ENCODE data around the gene BCAS1. TPM values are rescaled to one million over a fixed set of nuclear protein-coding genes. Genes with fewer than 3 reads are reported as not detected.
A peak's percentile ranks its signal among the peaks of the same experiment; 100 is the strongest.

Gene BCAS1
- total and polyA plus RNA-seq, 3 donors from 2014 or later, result 2.4 to 8.8 (median 3.3) TPM

- peaks cover 11% of the 10 kb centered on the region for H3K4me1 ChIP-seq
Measured at GRCh38 chr20:53941680-53942471, 128.5 kb downstream of the BCAS1 start.

GRCh38 chr20:53940907-53941545, 129.4 kb downstream of the BCAS1 start:
- H3K9me3 ChIP-seq, result no peaks in the 10 kb centered on the region
- no peak overlapping the region for H3K4me3 ChIP-seq
- WGBS, 2 donors, result 49 to 51% methylated on average over 6 of the region's 6 CpGs
- TF ChIP-seq CTCF (IDR thresholded peaks at IDR 0.05) (no peak), POLR2A (IDR thresholded peaks at IDR 0.05) (no peak)
- intact Hi-C loops (cut with DNase I; ENCODE audit: low total_unique reads), result no loop called here
- peaks cover 11% of the 10 kb centered on the region for H3K4me1 ChIP-seq
- H3K27ac ChIP-seq, result peak overlapping the region in 1 of 2 donors; percentile 37
- no peaks in the 10 kb centered on the region for H3K27me3 ChIP-seq
- H3K36me3 ChIP-seq (ENCODE audit: low read depth, missing control alignments), result no peaks in the 10 kb centered on the region
- DNase-seq, result no peak

More at GRCh38 chr20:53941680-53942471, 128.5 kb downstream of the BCAS1 start:
- H3K36me3 ChIP-seq (ENCODE audit: low read depth, missing control alignments), result no peaks in the 10 kb centered on the region
- TF ChIP-seq POLR2A (IDR thresholded peaks at IDR 0.05) (no peak), CTCF (IDR thresholded peaks at IDR 0.05) (no peak)
- no peaks in the 10 kb centered on the region for H3K27me3 ChIP-seq
- 69 to 76% methylated on average over 7 of the region's 7 CpGs for WGBS, 2 donors
- no peak overlapping the region for H3K4me3 ChIP-seq
- DNase-seq, result no peak
- intact Hi-C loops (cut with DNase I; ENCODE audit: low total_unique reads), result no loop called here
- no peaks in the 10 kb centered on the region for H3K9me3 ChIP-seq
- peak overlapping the region in 1 of 2 donors; percentile 3 for H3K27ac ChIP-seq

- no peak for TF ChIP-seq POLR2A (IDR thresholded peaks at IDR 0.05)
- TF ChIP-seq CTCF (IDR thresholded peaks at IDR 0.05), result no peak
- 37 to 40% methylated on average over 7 of the region's 7 CpGs for WGBS, 2 donors
- Histone ChIP-seq H3K27ac (peak overlapping the region in 1 of 2 donors; percentile 37), H3K4me3 (no peak overlapping the region), H3K4me1 (peaks cover 12% of the 10 kb centered on the region), H3K27me3 (no peaks in the 10 kb centered on the region), H3K9me3 (no peaks in the 10 kb centered on the region), H3K36me3 (ENCODE audit: low read depth, missing control alignments) (no peaks in the 10 kb centered on the region)
- intact Hi-C loops (cut with DNase I; ENCODE audit: low total_unique reads), result no loop called here
- DNase-seq, result no peak
Measured at GRCh38 chr20:53940360-53940702, 130.1 kb downstream of the BCAS1 start.

GRCh38 chr20:53939572-53940359, 130.6 kb downstream of the BCAS1 start:
- DNase-seq, result peak; percentile 93
- Histone ChIP-seq H3K27ac (peak overlapping the region in 1 of 2 donors; percentile 37), H3K36me3 (ENCODE audit: low read depth, missing control alignments) (no peaks in the 10 kb centered on the region), H3K4me1 (peaks cover 16% of the 10 kb centered on the region), H3K4me3 (no peak overlapping the region), H3K9me3 (no peaks in the 10 kb centered on the region), H3K27me3 (no peaks in the 10 kb centered on the region)
- intact Hi-C loops (cut with DNase I; ENCODE audit: low total_unique reads), result no loop called here
- WGBS, 2 donors, result 20 to 25% methylated on average over 7 of the region's 7 CpGs
- TF ChIP-seq CTCF (IDR thresholded peaks at IDR 0.05), result peak; percentile 36 to 75 (median 50)
- TF ChIP-seq POLR2A (IDR thresholded peaks at IDR 0.05), result no peak
